GM19372 (cell line): ENCODE measurements around the gene BAIAP2L2.

Experiments
- ATAC-seq: cut with Tn5 transposase; IDR thresholded peaks from one replicate; pipeline ENCODE4 v1.9.1; 2021; ENCODE audit warnings: mild to moderate bottlenecking, low read depth, moderate library complexity; ENCODE audit not compliant: unreplicated experiment

BAIAP2L2 gene

GRCh38 chr22:38071421-38072321, 38.8 kb downstream of the BAIAP2L2 start:
- no peak for ATAC-seq

- no peak for ATAC-seq
Observed at GRCh38 chr22:38070250-38070921, 40.1 kb downstream of the BAIAP2L2 start.

- no peak for ATAC-seq
Observed at GRCh38 chr22:38069372-38070249, 40.9 kb downstream of the BAIAP2L2 start.

GRCh38 chr22:38068641-38069371, 41.7 kb downstream of the BAIAP2L2 start:
- no peak for ATAC-seq

- no peak for ATAC-seq
Observed at GRCh38 chr22:38067761-38068360, 42.6 kb downstream of the BAIAP2L2 start.

GRCh38 chr22:38067028-38067415, 43.5 kb downstream of the BAIAP2L2 start:
- ATAC-seq = no peak

GRCh38 chr22:38066381-38067027, 44.0 kb downstream of the BAIAP2L2 start:
- no peak for ATAC-seq

- no peak for ATAC-seq
Observed at GRCh38 chr22:38065539-38065938, 44.9 kb downstream of the BAIAP2L2 start.

- ATAC-seq = no peak
Observed at GRCh38 chr22:38062791-38063190, 47.7 kb downstream of the BAIAP2L2 start.

GRCh38 chr22:38056969-38057891, 53.3 kb downstream of the BAIAP2L2 start, which contains the start of gene PICK1:
TSS of gene PICK1 (plus strand) at chr22:38057404. CDS start at chr22:38057810, 406 bp downstream.
- ATAC-seq = peak; percentile 53

GRCh38 chr22:38051900-38052862, 58.3 kb downstream of the BAIAP2L2 start:
- no peak for ATAC-seq

- no peak for ATAC-seq
Observed at GRCh38 chr22:38051261-38051660, 59.2 kb downstream of the BAIAP2L2 start.

- no peak for ATAC-seq
Observed at GRCh38 chr22:38050720-38051119, 59.8 kb downstream of the BAIAP2L2 start.

- no peak for ATAC-seq
Observed at GRCh38 chr22:38049812-38050619, 60.5 kb downstream of the BAIAP2L2 start.

- ATAC-seq = no peak
Observed at GRCh38 chr22:38046070-38046748, 64.3 kb downstream of the BAIAP2L2 start.
